Limb (tissue), 2 donors: ENCODE measurements around the gene METTL3.
A peak's percentile ranks its signal among the peaks of the same experiment; 100 is the strongest.

Experiments
- DNase-seq, 2 donors: peaks; one replicate each; pipeline ENCODE4 v3.0.0-alpha.2; 2016; ENCODE audit errors: extremely low spot score in 2 of 2

Gene METTL3

GRCh38 chr14:21526672-21527317 lies 15.7 kb upstream of the METTL3 start:
- peak in 1 of 2 donors; percentile 39 for DNase-seq

- DNase-seq: peak; percentile 90 to 93
These were observed 15.0 kb upstream of the METTL3 start, which contains the start of gene SALL2 for GRCh38 chr14:21525962-21526671. Gene SALL2 (minus strand): TSS chr14:21526346. CDS start chr14:21526127, 219 bp downstream.

- no peak for DNase-seq
These were observed 14.4 kb upstream of the METTL3 start for GRCh38 chr14:21525571-21525961.

GRCh38 chr14:21524575-21525490 lies 13.7 kb upstream of the METTL3 start:
- no peak for DNase-seq

GRCh38 chr14:21523203-21523602 lies 12.1 kb upstream of the METTL3 start:
- no peak for DNase-seq

GRCh38 chr14:21521501-21521900 lies 10.4 kb upstream of the METTL3 start:
- DNase-seq: no peak

GRCh38 chr14:21520767-21521166 lies 9.6 kb upstream of the METTL3 start:
- DNase-seq: no peak

- no peak for DNase-seq
These were observed 7.6 kb upstream of the METTL3 start for GRCh38 chr14:21518725-21519124.

- no peak for DNase-seq
These were observed 3.2 kb upstream of the METTL3 start for GRCh38 chr14:21514341-21514740.

- no peak for DNase-seq
These were observed 1.6 kb downstream of the METTL3 start for GRCh38 chr14:21509432-21510143.

- DNase-seq: no peak
These were observed 4.6 kb downstream of the METTL3 start for GRCh38 chr14:21506557-21506956.

GRCh38 chr14:21505012-21505553 lies 6.1 kb downstream of the METTL3 start:
- DNase-seq: no peak

GRCh38 chr14:21503376-21503775 lies 7.8 kb downstream of the METTL3 start:
- DNase-seq: no peak

GRCh38 chr14:21501568-21501967 lies 9.6 kb downstream of the METTL3 start:
- no peak for DNase-seq

GRCh38 chr14:21498540-21499526 lies 12.3 kb downstream of the METTL3 start:
- DNase-seq: peak in 1 of 2 donors; percentile 63

GRCh38 chr14:21496453-21496852 lies 14.7 kb downstream of the METTL3 start:
- DNase-seq: no peak

GRCh38 chr14:21494902-21495762 lies 16.0 kb downstream of the METTL3 start:
- no peak for DNase-seq

- no peak for DNase-seq
These were observed 24.5 kb downstream of the METTL3 start for GRCh38 chr14:21486640-21487087.
